T-helper 17 cell (primary cell): ENCODE measurements around the gene ADGRB2. TPM values are rescaled to one million over a fixed set of nuclear protein-coding genes. Genes with fewer than 3 reads are reported as not detected.

Experiments
- ATAC-seq: fragments of 150-1000 bp; cut with Tn5 transposase; 2 replicates; pipeline ENCODE4 v1.10.0; 2021; ENCODE audit warnings: mild to moderate bottlenecking, moderate library complexity
- DNase-seq, 3 donors: peaks; one replicate each; pipeline versions ENCODE4 v3.0.0 to v3.0.0-alpha.2; 2020 to 2021
- H3K9me3 ChIP-seq: one replicate; pipeline ENCODE4 v1.7.0; 2013; ENCODE audit warnings: low read length, mild to moderate bottlenecking; ENCODE audit not compliant: control insufficient read depth, poor library complexity, severe bottlenecking
- H3K27ac Mint-ChIP-seq: one replicate; pipeline ENCODE4 v1.8.0; 2022; ENCODE audit warnings: mild to moderate bottlenecking, moderate library complexity, mixed read lengths
- H3K27me3 Mint-ChIP-seq: one replicate; pipeline ENCODE4 v1.8.0; 2022; ENCODE audit warnings: mixed read lengths
- H3K36me3 Mint-ChIP-seq: one replicate; pipeline ENCODE4 v1.8.0; 2022; ENCODE audit warnings: low read depth, mixed read lengths
- H3K4me1 Mint-ChIP-seq: one replicate; pipeline ENCODE4 v1.8.0; 2022; ENCODE audit warnings: mild to moderate bottlenecking, mixed read lengths
- H3K4me3 Mint-ChIP-seq: one replicate; pipeline ENCODE4 v1.8.0; 2022; ENCODE audit warnings: mild to moderate bottlenecking, moderate library complexity, mixed read lengths
- total RNA-seq, 4 donors: library from RNA in 2 of 4; stranded (reverse) in 2 of 4; gene quantifications; one replicate each; pipeline ENCODE4 v1.2.3 and lab custom pipeline; 2022 to 2026

The ADGRB2 gene
- total RNA-seq, 2 donors from 2014 or later = 1.0 to 1.4 TPM

- Mint-ChIP-seq H3K27ac (no peak overlapping the region), H3K36me3 (no peaks in the 10 kb centered on the region), H3K27me3 (peaks cover 6% of the 10 kb centered on the region), H3K4me3 (no peak overlapping the region), H3K4me1 (peaks cover 21% of the 10 kb centered on the region)
- DNase-seq = no peak
- H3K9me3 ChIP-seq = no peaks in the 10 kb centered on the region
- ATAC-seq = no peak
Measured at GRCh38 chr1:31790641-31791091, 26.5 kb upstream of the ADGRB2 start.

- Mint-ChIP-seq H3K27me3 (peaks cover 4% of the 10 kb centered on the region), H3K27ac (peak overlapping the region; percentile 37), H3K36me3 (no peaks in the 10 kb centered on the region), H3K4me3 (peak overlapping the region; percentile 59), H3K4me1 (peaks cover 21% of the 10 kb centered on the region)
- ATAC-seq (no peak), DNase-seq (no peak)
- H3K9me3 ChIP-seq = no peaks in the 10 kb centered on the region
Measured at GRCh38 chr1:31790140-31790539, 26.0 kb upstream of the ADGRB2 start.

- H3K9me3 ChIP-seq = no peaks in the 10 kb centered on the region
- DNase-seq (peak; percentile 86 to 99 (median 90)), ATAC-seq (peak; percentile 81)
- Mint-ChIP-seq H3K4me1 (peaks cover 21% of the 10 kb centered on the region), H3K27me3 (peaks cover 4% of the 10 kb centered on the region), H3K36me3 (no peaks in the 10 kb centered on the region), H3K4me3 (peak overlapping the region; percentile 92), H3K27ac (peak overlapping the region; percentile 92)
Measured at GRCh38 chr1:31789259-31790065, 25.3 kb upstream of the ADGRB2 start.

- no peaks in the 10 kb centered on the region for H3K9me3 ChIP-seq
- Mint-ChIP-seq H3K4me3 (peak overlapping the region; percentile 92), H3K4me1 (peaks cover 21% of the 10 kb centered on the region), H3K36me3 (no peaks in the 10 kb centered on the region), H3K27ac (peak overlapping the region; percentile 92), H3K27me3 (peaks cover 4% of the 10 kb centered on the region)
- DNase-seq = peak in 1 of 3 donors; percentile 21
- ATAC-seq = peak; percentile 62
Measured at GRCh38 chr1:31788825-31789256, 24.7 kb upstream of the ADGRB2 start.

GRCh38 chr1:31788138-31788824, 24.1 kb upstream of the ADGRB2 start:
- Mint-ChIP-seq H3K27me3 (peaks cover 4% of the 10 kb centered on the region), H3K4me3 (peak overlapping the region; percentile 92), H3K4me1 (peaks cover 21% of the 10 kb centered on the region), H3K27ac (peak overlapping the region; percentile 92), H3K36me3 (no peaks in the 10 kb centered on the region)
- H3K9me3 ChIP-seq = no peaks in the 10 kb centered on the region
- peak; percentile 76 for ATAC-seq
- DNase-seq = peak; percentile 80 to 88 (median 83)

GRCh38 chr1:31787786-31788137, 23.6 kb upstream of the ADGRB2 start:
- peak overlapping the region; percentile 92 for H3K4me3 Mint-ChIP-seq
- ATAC-seq (no peak), DNase-seq (no peak)
- no peaks in the 10 kb centered on the region for H3K36me3 Mint-ChIP-seq
- H3K9me3 ChIP-seq = no peaks in the 10 kb centered on the region
- peaks cover 4% of the 10 kb centered on the region for H3K27me3 Mint-ChIP-seq
- H3K27ac Mint-ChIP-seq = peak overlapping the region; percentile 92
- peaks cover 21% of the 10 kb centered on the region for H3K4me1 Mint-ChIP-seq

- ATAC-seq (no peak), DNase-seq (no peak)
- Mint-ChIP-seq H3K36me3 (no peaks in the 10 kb centered on the region), H3K4me3 (peak overlapping the region; percentile 92), H3K27me3 (peaks cover 4% of the 10 kb centered on the region), H3K4me1 (peaks cover 21% of the 10 kb centered on the region), H3K27ac (peak overlapping the region; percentile 92)
- H3K9me3 ChIP-seq = no peaks in the 10 kb centered on the region
Measured at GRCh38 chr1:31787261-31787660, 23.1 kb upstream of the ADGRB2 start.

- H3K36me3 Mint-ChIP-seq = no peaks in the 10 kb centered on the region
- no peaks in the 10 kb centered on the region for H3K9me3 ChIP-seq
- H3K27ac Mint-ChIP-seq = peak overlapping the region; percentile 92
- DNase-seq = no peak
- no peak overlapping the region for H3K4me3 Mint-ChIP-seq
- H3K4me1 Mint-ChIP-seq = peaks cover 21% of the 10 kb centered on the region
- no peak for ATAC-seq
- peaks cover 4% of the 10 kb centered on the region for H3K27me3 Mint-ChIP-seq
Measured at GRCh38 chr1:31786366-31787060, 22.4 kb upstream of the ADGRB2 start.

GRCh38 chr1:31785947-31786290, 21.8 kb upstream of the ADGRB2 start:
- no peaks in the 10 kb centered on the region for H3K36me3 Mint-ChIP-seq
- DNase-seq = no peak
- H3K9me3 ChIP-seq = no peaks in the 10 kb centered on the region
- H3K4me3 Mint-ChIP-seq = no peak overlapping the region
- peaks cover 2% of the 10 kb centered on the region for H3K27me3 Mint-ChIP-seq
- no peak for ATAC-seq
- peaks cover 21% of the 10 kb centered on the region for H3K4me1 Mint-ChIP-seq
- H3K27ac Mint-ChIP-seq = no peak overlapping the region

GRCh38 chr1:31785020-31785946, 21.1 kb upstream of the ADGRB2 start:
- H3K4me1 Mint-ChIP-seq = peaks cover 21% of the 10 kb centered on the region
- no peaks in the 10 kb centered on the region for H3K36me3 Mint-ChIP-seq
- no peak for DNase-seq
- no peak overlapping the region for H3K27ac Mint-ChIP-seq
- no peak for ATAC-seq
- peaks cover 5% of the 10 kb centered on the region for H3K27me3 Mint-ChIP-seq
- no peak overlapping the region for H3K4me3 Mint-ChIP-seq
- no peaks in the 10 kb centered on the region for H3K9me3 ChIP-seq

GRCh38 chr1:31784356-31785019, 20.3 kb upstream of the ADGRB2 start:
- peak overlapping the region; percentile 16 for H3K27ac Mint-ChIP-seq
- ATAC-seq (no peak), DNase-seq (no peak)
- no peak overlapping the region for H3K4me3 Mint-ChIP-seq
- no peaks in the 10 kb centered on the region for H3K36me3 Mint-ChIP-seq
- H3K27me3 Mint-ChIP-seq = peaks cover 13% of the 10 kb centered on the region
- no peaks in the 10 kb centered on the region for H3K9me3 ChIP-seq
- H3K4me1 Mint-ChIP-seq = peaks cover 17% of the 10 kb centered on the region

- DNase-seq (no peak), ATAC-seq (no peak)
- Mint-ChIP-seq H3K4me1 (peaks cover 13% of the 10 kb centered on the region), H3K27ac (no peak overlapping the region), H3K27me3 (peaks cover 15% of the 10 kb centered on the region), H3K36me3 (no peaks in the 10 kb centered on the region), H3K4me3 (no peak overlapping the region)
- H3K9me3 ChIP-seq = no peaks in the 10 kb centered on the region
Measured at GRCh38 chr1:31783846-31784245, 19.7 kb upstream of the ADGRB2 start.
